GM18517 (cell line): ENCODE measurements around the gene RELA.
A peak's percentile ranks its signal among the peaks of the same experiment; 100 is the strongest.

ENCODE experiments used
- ATAC-seq: cut with Tn5 transposase; IDR thresholded peaks from one replicate; pipeline ENCODE4 v1.9.1; 2021; ENCODE audit warnings: mild to moderate bottlenecking, moderate library complexity; ENCODE audit not compliant: unreplicated experiment

RELA gene

GRCh38 chr11:65634440-65634839, 28.3 kb downstream of the RELA start:
- no peak for ATAC-seq

- ATAC-seq = no peak
Observed at GRCh38 chr11:65634109-65634436, 28.6 kb downstream of the RELA start.

- no peak for ATAC-seq
Observed at GRCh38 chr11:65633390-65634108, 29.2 kb downstream of the RELA start.

- no peak for ATAC-seq
Observed at GRCh38 chr11:65630215-65630614, 32.5 kb downstream of the RELA start.

GRCh38 chr11:65629579-65629978, 33.1 kb downstream of the RELA start:
- ATAC-seq = no peak

- no peak for ATAC-seq
Observed at GRCh38 chr11:65627202-65627601, 35.5 kb downstream of the RELA start.

- no peak for ATAC-seq
Observed at GRCh38 chr11:65625628-65626342, 36.9 kb downstream of the RELA start.

- ATAC-seq = no peak
Observed at GRCh38 chr11:65624931-65625627, 37.6 kb downstream of the RELA start.

GRCh38 chr11:65623852-65624616, 38.7 kb downstream of the RELA start:
- ATAC-seq = no peak

- ATAC-seq = no peak
Observed at GRCh38 chr11:65623177-65623576, 39.5 kb downstream of the RELA start.

GRCh38 chr11:65622011-65622410, 40.7 kb downstream of the RELA start:
- ATAC-seq = no peak

- ATAC-seq = no peak
Observed at GRCh38 chr11:65621460-65621859, 41.3 kb downstream of the RELA start.

- ATAC-seq = no peak
Observed at GRCh38 chr11:65620666-65621065, 42.0 kb downstream of the RELA start.

- ATAC-seq = no peak
Observed at GRCh38 chr11:65619281-65619928, 43.3 kb downstream of the RELA start.

GRCh38 chr11:65618763-65619162, 44.0 kb downstream of the RELA start:
- no peak for ATAC-seq

GRCh38 chr11:65617990-65618751, 44.5 kb downstream of the RELA start:
- no peak for ATAC-seq

- ATAC-seq = no peak
Observed at GRCh38 chr11:65617136-65617850, 45.4 kb downstream of the RELA start.

GRCh38 chr11:65616575-65617001, 46.1 kb downstream of the RELA start:
- ATAC-seq = no peak

- ATAC-seq = peak; percentile 1
Observed at GRCh38 chr11:65615950-65616574, 46.7 kb downstream of the RELA start.
